ENCODE measurements around the gene FOXE1.

- no peak for TF ChIP-seq CTCF (IDR thresholded peaks at IDR 0.05)
- TF ChIP-seq POLR2A (IDR thresholded peaks at IDR 0.05): no peak
Measured at GRCh38 chr9:97874624-97875023, 21.6 kb downstream of the FOXE1 start.
